ENCODE measurements around the gene PDE4B. TPM values are rescaled to one million over a fixed set of nuclear protein-coding genes. Genes with fewer than 3 reads are reported as not detected.

PDE4B gene
- total RNA-seq, 1 donor from 2014 or later, result 1.2 TPM

GRCh38 chr1:66160719-66161118, 368.0 kb downstream of the PDE4B start:
- no peaks in the 10 kb centered on the region for H3K9me3 ChIP-seq (ENCODE audit: low read depth)
- no peak overlapping the region for H3K4me2 ChIP-seq
- TF ChIP-seq CTCF (IDR thresholded peaks at IDR 0.05), result no peak
- no peaks in the 10 kb centered on the region for H3K79me2 ChIP-seq (ENCODE audit: low read depth)
- H3F3A ChIP-seq (ENCODE audit: low read depth), result no peaks in the 10 kb centered on the region
- DNase-seq (ENCODE audit: low spot score), result no peak
- no peak overlapping the region for H3K9ac ChIP-seq
- Mint-ChIP-seq H3K4me1 (no peaks in the 10 kb centered on the region), H3K27ac (no peak overlapping the region), H3K9me3 (no peaks in the 10 kb centered on the region), H3K4me3 (no peak overlapping the region), H3K36me3 (no peaks in the 10 kb centered on the region), H3K27me3 (ENCODE audit: insufficient read depth, low read depth) (no peaks in the 10 kb centered on the region)
- H3K27me3 ChIP-seq, result peaks cover 3% of the 10 kb centered on the region
- H3K4me1 ChIP-seq, result no peaks in the 10 kb centered on the region
- no peak overlapping the region for H3K4me3 ChIP-seq
- no peaks in the 10 kb centered on the region for H3K36me3 ChIP-seq
- H3K27ac ChIP-seq, result no peak overlapping the region
- H2AFZ ChIP-seq (replicated peaks), result no peak overlapping the region
- H4K20me1 ChIP-seq (ENCODE audit: low read depth), result no peaks in the 10 kb centered on the region

- Mint-ChIP-seq H3K36me3 (no peaks in the 10 kb centered on the region), H3K9me3 (peaks cover 2% of the 10 kb centered on the region), H3K4me3 (no peak overlapping the region), H3K4me1 (peaks cover 25% of the 10 kb centered on the region), H3K27me3 (ENCODE audit: insufficient read depth, low read depth) (no peaks in the 10 kb centered on the region), H3K27ac (no peak overlapping the region)
- Histone ChIP-seq H3K4me3 (no peak overlapping the region), H3K9me3 (ENCODE audit: low read depth) (no peaks in the 10 kb centered on the region), H3K36me3 (no peaks in the 10 kb centered on the region), H3K4me2 (no peak overlapping the region), H3K79me2 (ENCODE audit: low read depth) (no peaks in the 10 kb centered on the region), H3K9ac (no peak overlapping the region), H3F3A (ENCODE audit: low read depth) (peaks cover 6% of the 10 kb centered on the region), H4K20me1 (ENCODE audit: low read depth) (no peaks in the 10 kb centered on the region), H3K4me1 (peaks cover 12% of the 10 kb centered on the region), H3K27ac (no peak overlapping the region), H2AFZ (replicated peaks) (no peak overlapping the region), H3K27me3 (no peaks in the 10 kb centered on the region)
- TF ChIP-seq EZH2phosphoT487 (IDR thresholded peaks at IDR 0.05) (no peak), EZH2 (IDR thresholded peaks at IDR 0.05) (no peak), CTCF (IDR thresholded peaks at IDR 0.05) (no peak)
- no peak for DNase-seq (ENCODE audit: low spot score)
These were observed 374.1 kb downstream of the PDE4B start for GRCh38 chr1:66166753-66167152.

GRCh38 chr1:66167267-66167666, 374.6 kb downstream of the PDE4B start:
- no peak for TF ChIP-seq EZH2 (IDR thresholded peaks at IDR 0.05)
- TF ChIP-seq EZH2phosphoT487 (IDR thresholded peaks at IDR 0.05), result no peak
- TF ChIP-seq CTCF (IDR thresholded peaks at IDR 0.05), result no peak
- Mint-ChIP-seq H3K27ac (no peak overlapping the region), H3K36me3 (no peaks in the 10 kb centered on the region)

More at GRCh38 chr1:66167267-66167666, 374.6 kb downstream of the PDE4B start:
- Histone ChIP-seq H3K4me1 (peaks cover 12% of the 10 kb centered on the region), H3K36me3 (no peaks in the 10 kb centered on the region), H2AFZ (replicated peaks) (no peak overlapping the region), H3K9ac (no peak overlapping the region), H3K27ac (no peak overlapping the region), H3K4me2 (no peak overlapping the region), H4K20me1 (ENCODE audit: low read depth) (no peaks in the 10 kb centered on the region), H3K27me3 (no peaks in the 10 kb centered on the region), H3K79me2 (ENCODE audit: low read depth) (no peaks in the 10 kb centered on the region), H3K4me3 (no peak overlapping the region), H3F3A (ENCODE audit: low read depth) (peaks cover 6% of the 10 kb centered on the region), H3K9me3 (ENCODE audit: low read depth) (no peaks in the 10 kb centered on the region)
- Mint-ChIP-seq H3K4me1 (peaks cover 25% of the 10 kb centered on the region), H3K9me3 (peaks cover 2% of the 10 kb centered on the region), H3K27me3 (ENCODE audit: insufficient read depth, low read depth) (no peaks in the 10 kb centered on the region), H3K4me3 (no peak overlapping the region)
- no peak for DNase-seq (ENCODE audit: low spot score)
